Measurements from ENCODE around the gene CYBA.

DNA sequence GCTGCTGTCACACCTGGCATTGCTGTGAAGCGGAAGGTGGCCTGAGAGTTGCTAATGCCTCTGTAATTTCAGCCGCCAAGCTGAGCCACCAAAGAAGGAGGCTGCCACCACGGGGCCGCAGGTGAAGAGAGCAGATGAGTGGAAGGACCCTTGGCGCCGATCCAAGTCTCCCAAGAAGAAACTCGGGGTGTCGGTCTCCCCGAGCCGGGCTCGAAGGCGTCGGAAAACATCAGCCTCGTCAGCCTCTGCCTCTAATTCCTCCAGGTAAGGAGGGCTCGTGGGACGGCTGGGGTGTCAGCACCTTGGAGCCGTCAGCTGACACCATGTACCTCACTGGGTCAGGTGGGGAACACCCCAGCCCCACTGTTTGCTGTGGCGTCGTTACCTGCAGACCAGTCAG is 28.7 kb downstream of the CYBA start:
- no peak for TF ChIP-seq EZH2 (IDR thresholded peaks at IDR 0.05; ENCODE audit: borderline replicate concordance, low read length)
- TF ChIP-seq, protein P1, sequence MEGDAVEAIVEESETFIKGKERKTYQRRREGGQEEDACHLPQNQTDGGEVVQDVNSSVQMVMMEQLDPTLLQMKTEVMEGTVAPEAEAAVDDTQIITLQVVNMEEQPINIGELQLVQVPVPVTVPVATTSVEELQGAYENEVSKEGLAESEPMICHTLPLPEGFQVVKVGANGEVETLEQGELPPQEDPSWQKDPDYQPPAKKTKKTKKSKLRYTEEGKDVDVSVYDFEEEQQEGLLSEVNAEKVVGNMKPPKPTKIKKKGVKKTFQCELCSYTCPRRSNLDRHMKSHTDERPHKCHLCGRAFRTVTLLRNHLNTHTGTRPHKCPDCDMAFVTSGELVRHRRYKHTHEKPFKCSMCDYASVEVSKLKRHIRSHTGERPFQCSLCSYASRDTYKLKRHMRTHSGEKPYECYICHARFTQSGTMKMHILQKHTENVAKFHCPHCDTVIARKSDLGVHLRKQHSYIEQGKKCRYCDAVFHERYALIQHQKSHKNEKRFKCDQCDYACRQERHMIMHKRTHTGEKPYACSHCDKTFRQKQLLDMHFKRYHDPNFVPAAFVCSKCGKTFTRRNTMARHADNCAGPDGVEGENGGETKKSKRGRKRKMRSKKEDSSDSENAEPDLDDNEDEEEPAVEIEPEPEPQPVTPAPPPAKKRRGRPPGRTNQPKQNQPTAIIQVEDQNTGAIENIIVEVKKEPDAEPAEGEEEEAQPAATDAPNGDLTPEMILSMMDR (conservative IDR thresholded peaks at IDR 0.05 in 1 of 2, IDR thresholded peaks at IDR 0.05 in 1 of 2; ENCODE audit: extremely low read depth in 1 of 2, insufficient read depth in 1 of 2, low read depth in 1 of 2, low read length in 2 of 2) = no peak

Measured in mammary epithelial cell (primary cell).